GM19193 (cell line): Measurements from ENCODE around the gene MAP4K3.

Experiments
- POLR2A ChIP-seq: IDR thresholded peaks from 4 replicates; pipeline ENCODE4 v1.6.1; 2011; ENCODE audit not compliant: insufficient read depth, insufficient read length; ENCODE audit errors: extremely low read depth

The MAP4K3 gene

GRCh38 chr2:39375917-39376316 is 61.2 kb downstream of the MAP4K3 start:
- TF ChIP-seq POLR2A: no peak

- TF ChIP-seq POLR2A: no peak
Observed at GRCh38 chr2:39373181-39373802, 63.8 kb downstream of the MAP4K3 start.

GRCh38 chr2:39370101-39370500 is 67.0 kb downstream of the MAP4K3 start:
- no peak for TF ChIP-seq POLR2A

- TF ChIP-seq POLR2A: no peak
Observed at GRCh38 chr2:39368846-39369245, 68.2 kb downstream of the MAP4K3 start.

- TF ChIP-seq POLR2A: no peak
Observed at GRCh38 chr2:39368376-39368775, 68.7 kb downstream of the MAP4K3 start.

GRCh38 chr2:39362595-39362994 is 74.5 kb downstream of the MAP4K3 start:
- no peak for TF ChIP-seq POLR2A

- TF ChIP-seq POLR2A: no peak
Observed at GRCh38 chr2:39361511-39361910, 75.6 kb downstream of the MAP4K3 start.

GRCh38 chr2:39359453-39360038 is 77.5 kb downstream of the MAP4K3 start:
- no peak for TF ChIP-seq POLR2A

- no peak for TF ChIP-seq POLR2A
Observed at GRCh38 chr2:39356922-39357639, 80.0 kb downstream of the MAP4K3 start.

- TF ChIP-seq POLR2A: no peak
Observed at GRCh38 chr2:39350658-39351057, 86.4 kb downstream of the MAP4K3 start.

GRCh38 chr2:39338502-39338901 is 98.6 kb downstream of the MAP4K3 start:
- no peak for TF ChIP-seq POLR2A

- no peak for TF ChIP-seq POLR2A
Observed at GRCh38 chr2:39335930-39336329, 101.2 kb downstream of the MAP4K3 start.

GRCh38 chr2:39334978-39335377 is 102.1 kb downstream of the MAP4K3 start:
- TF ChIP-seq POLR2A: no peak

- no peak for TF ChIP-seq POLR2A
Observed at GRCh38 chr2:39334529-39334928, 102.6 kb downstream of the MAP4K3 start.

GRCh38 chr2:39326644-39327043 is 110.4 kb downstream of the MAP4K3 start:
- no peak for TF ChIP-seq POLR2A

- no peak for TF ChIP-seq POLR2A
Observed at GRCh38 chr2:39325966-39326365, 111.1 kb downstream of the MAP4K3 start.
